GM12891 (cell line): ENCODE data around the gene SND1.

Experiments used
- PAX5 ChIP-seq: IDR thresholded peaks from 2 replicates; pipeline ENCODE4 v1.6.1; 2011; ENCODE audit warnings: low read length, moderate library complexity, mild to moderate bottlenecking; ENCODE audit not compliant: insufficient read depth, severe bottlenecking
- POLR2A ChIP-seq: IDR thresholded peaks from 2 replicates; pipeline ENCODE4 v1.6.1; 2011; ENCODE audit warnings: low read depth, low read length, control low read depth
- POLR2AphosphoS5 ChIP-seq: IDR thresholded peaks from 2 replicates; pipeline ENCODE4 v1.6.1; 2011; ENCODE audit warnings: low read depth, low read length, control low read depth
- POU2F2 ChIP-seq: IDR thresholded peaks from 2 replicates; pipeline ENCODE4 v1.6.1; 2011; ENCODE audit warnings: low read depth, mild to moderate bottlenecking, control low read depth, low read length, moderate library complexity
- SPI1 ChIP-seq: IDR thresholded peaks from 2 replicates; pipeline ENCODE4 v1.6.1; 2011; ENCODE audit warnings: low read depth, low read length, control low read depth
- TAF1 ChIP-seq: IDR thresholded peaks from 2 replicates; pipeline ENCODE4 v1.6.1; 2011; ENCODE audit warnings: low read depth, low read length, control low read depth

DNA sequence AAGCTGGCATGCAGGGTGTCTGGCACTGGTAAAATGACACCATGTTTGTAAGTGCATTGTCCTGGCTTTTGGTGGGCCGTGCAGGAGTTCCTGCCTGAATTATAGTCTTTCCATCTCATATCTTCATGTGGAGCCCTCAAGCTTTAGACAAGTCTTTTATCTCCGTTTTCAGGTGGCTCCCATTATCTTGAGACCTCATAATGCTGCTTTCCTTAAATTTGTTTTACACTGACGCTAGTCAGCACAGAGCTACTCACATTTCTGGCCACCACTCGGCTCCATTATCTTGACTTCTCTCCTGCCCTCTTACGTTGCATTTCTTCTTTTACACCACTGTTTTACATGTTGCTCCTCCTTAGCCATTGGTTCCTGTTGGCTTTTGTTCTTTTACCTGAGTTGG, 342.0 kb downstream of the SND1 start:
- TF ChIP-seq POLR2A: no peak
- no peak for TF ChIP-seq POLR2AphosphoS5
- no peak for TF ChIP-seq POU2F2
- TF ChIP-seq TAF1: no peak
- no peak for TF ChIP-seq SPI1
- TF ChIP-seq PAX5: no peak
